IPS-NIHi7 (cell line): ENCODE data around the gene MPPED1.

Source experiments
- DNase-seq: peaks from one replicate; pipeline ENCODE4 v3.0.0; 2012; ENCODE audit warnings: mixed read lengths; ENCODE audit errors: extremely low spot score

The MPPED1 gene

DNA sequence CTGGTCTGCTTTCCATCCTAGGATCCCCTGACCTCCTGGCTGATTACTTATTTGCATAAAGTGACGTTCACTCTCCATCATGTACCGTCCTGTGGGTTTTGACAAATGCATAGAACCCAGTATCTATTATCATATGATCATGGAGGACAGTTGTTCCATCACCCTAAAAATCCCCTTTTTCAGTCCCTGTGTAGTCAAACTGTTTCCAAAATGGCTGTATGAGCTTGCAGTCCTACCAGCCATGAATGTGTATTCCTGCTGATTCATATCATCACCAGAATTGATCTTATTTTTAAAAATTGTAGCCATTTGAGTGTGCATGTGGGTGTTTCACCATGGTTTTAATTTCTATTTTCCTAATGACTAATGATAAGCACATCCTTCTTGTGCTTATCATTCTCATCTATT lies 108.8 kb downstream of the MPPED1 start:
- DNase-seq: no peak

- DNase-seq: no peak
Measured at GRCh38 chr22:43521716-43522115, 109.9 kb downstream of the MPPED1 start.

DNA sequence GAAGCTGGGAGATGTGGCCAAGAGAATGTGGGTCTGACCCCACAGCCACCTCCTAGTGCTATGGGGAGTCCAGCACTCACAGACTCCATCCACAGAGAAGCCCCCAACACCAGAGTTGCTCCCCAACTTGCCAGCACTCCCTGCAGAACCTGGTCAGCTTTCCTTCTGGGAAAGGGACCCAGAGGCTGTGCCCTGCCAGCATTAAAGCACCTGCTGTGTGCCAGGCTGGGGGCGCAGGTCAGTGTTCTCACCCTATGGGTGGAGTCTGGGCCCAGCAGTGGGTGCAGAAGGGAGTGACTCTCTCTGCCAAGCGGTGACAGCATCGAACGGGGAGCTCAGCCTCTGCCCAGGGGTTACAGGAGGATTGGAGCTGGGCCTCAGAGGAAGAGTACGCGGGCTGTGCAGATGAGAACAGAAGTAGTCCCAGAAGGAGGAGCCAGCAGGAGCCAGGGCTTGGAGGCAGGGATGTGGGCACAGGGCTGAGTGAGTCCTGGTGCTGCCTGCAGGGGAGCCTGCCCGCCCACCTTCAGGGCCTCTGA lies 114.4 kb downstream of the MPPED1 start:
- no peak for DNase-seq

DNA sequence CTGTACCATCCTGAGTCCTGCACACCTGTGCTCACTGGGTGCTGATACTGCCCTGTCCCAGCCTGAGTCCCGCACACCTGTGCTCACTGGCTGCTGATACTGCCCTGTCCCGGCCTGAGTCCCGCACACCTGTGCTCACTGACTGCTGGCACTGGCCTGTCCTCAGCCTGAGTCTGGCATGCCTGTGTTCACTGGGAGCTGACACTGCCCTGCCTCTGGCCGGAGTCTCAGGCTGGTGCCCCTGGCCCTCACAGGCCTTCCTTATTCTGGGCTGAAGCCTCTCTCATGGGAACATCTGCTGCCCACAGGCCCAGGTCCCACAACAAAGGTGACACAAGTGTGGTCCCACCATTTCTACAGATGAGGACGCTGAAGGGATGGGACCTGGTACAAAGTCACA lies 115.1 kb downstream of the MPPED1 start:
- DNase-seq: no peak

- DNase-seq: no peak
Measured at GRCh38 chr22:43528601-43529360, 117.0 kb downstream of the MPPED1 start.

DNA sequence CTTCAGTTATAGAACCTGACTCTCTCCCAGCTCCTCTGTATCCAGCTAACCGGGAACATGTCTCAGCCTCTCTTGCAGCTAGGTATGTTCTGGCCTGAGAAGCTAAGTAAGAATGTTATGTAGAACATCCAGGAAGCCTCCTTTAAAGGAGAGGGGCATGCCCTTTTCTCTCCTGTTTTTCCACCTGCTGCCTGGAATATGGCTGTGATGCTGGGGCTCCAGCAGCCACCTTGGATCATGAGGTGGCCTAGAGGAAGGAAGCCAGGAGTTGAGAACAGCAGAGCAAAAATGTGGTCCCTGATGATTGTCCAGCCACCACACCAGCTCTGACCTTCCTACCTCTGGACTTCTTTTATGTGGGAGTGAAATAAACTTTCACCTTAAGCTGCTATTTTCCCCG lies 117.6 kb downstream of the MPPED1 start:
- no peak for DNase-seq

GRCh38 chr22:43529934-43530333 lies 118.1 kb downstream of the MPPED1 start:
- DNase-seq: no peak

GRCh38 chr22:43530349-43531201 lies 118.8 kb downstream of the MPPED1 start:
- DNase-seq: no peak

- DNase-seq: no peak
Measured at GRCh38 chr22:43531651-43532050, 119.8 kb downstream of the MPPED1 start.

- DNase-seq: no peak
Measured at GRCh38 chr22:43532301-43533155, 120.7 kb downstream of the MPPED1 start.

DNA sequence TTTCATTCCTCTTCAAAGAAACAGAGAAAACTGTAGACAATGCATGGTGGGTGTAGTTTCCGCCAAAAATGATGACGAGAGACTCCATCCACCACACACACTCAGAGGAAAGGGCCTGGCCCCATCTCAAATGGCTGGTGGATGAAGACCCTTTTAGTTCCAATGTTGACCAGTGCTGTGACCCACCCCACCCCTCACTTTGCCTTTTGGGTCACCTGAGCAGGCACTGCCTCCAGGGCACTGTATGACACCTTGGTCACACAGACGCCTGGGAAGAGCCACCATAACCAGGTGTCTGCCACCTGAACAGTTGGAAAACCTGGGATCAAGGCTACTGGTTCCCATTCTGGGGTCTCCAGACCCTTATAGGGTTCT lies 121.3 kb downstream of the MPPED1 start:
- no peak for DNase-seq

DNA sequence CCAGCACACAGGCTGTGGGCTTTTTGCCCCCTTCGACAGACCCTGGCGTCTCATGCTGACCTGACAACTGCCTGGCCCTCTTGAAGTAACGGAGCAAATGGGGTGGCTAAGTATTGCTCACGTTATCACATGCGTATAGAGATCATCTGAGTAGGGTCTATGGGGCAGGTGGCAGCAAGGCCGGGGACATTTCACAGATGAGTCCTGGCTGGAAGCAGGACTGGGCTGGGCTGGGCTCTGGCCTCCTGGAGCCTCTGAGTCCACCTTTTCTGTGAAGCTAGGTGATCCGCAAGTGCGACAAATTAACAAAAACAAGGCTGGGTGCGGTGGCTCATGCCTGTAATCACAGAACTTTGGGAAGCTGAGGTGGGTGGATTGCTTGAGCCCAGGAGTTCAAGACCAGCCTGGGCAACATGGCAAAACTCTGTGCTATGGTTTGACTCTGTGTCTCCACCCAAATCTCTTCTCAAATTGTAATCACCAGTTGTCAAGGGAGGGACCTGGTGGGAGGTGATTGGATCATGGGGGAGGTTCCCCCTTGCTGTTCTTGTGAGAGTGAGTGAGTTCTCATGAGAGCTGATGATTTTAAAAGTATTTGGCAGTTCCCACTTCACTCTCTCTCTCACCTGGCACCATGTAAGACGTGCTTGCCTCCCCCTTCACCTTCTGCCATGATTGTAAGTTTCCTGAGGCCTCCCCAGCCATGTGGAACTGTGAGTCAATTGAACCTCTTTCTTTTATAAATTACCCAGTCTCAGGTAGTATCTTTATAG lies 122.0 kb downstream of the MPPED1 start:
- no peak for DNase-seq

DNA sequence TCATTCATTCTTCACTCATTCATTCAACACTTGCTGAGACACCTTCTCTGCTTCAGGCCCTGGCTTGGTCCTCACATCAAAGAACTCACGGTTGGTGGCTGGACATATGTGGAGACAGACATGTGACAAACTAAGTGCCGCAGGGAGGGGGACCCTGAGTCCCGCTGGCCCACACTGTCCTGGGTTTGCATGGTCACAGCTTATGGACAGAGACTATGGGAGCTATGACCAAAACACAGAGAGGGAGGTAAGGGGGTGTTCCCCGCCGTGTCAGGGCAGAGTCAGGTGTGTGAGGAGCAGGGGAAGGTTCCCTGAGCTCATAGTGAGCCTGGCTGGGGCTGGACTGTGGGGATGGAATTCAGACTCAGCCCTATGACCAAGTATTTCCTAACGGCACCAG lies 123.1 kb downstream of the MPPED1 start:
- DNase-seq: no peak

- no peak for DNase-seq
Measured at GRCh38 chr22:43535336-43535735, 123.5 kb downstream of the MPPED1 start.

- no peak for DNase-seq
Measured at GRCh38 chr22:43535741-43536140, 123.9 kb downstream of the MPPED1 start.

GRCh38 chr22:43537019-43537585 lies 125.3 kb downstream of the MPPED1 start:
- no peak for DNase-seq

DNA sequence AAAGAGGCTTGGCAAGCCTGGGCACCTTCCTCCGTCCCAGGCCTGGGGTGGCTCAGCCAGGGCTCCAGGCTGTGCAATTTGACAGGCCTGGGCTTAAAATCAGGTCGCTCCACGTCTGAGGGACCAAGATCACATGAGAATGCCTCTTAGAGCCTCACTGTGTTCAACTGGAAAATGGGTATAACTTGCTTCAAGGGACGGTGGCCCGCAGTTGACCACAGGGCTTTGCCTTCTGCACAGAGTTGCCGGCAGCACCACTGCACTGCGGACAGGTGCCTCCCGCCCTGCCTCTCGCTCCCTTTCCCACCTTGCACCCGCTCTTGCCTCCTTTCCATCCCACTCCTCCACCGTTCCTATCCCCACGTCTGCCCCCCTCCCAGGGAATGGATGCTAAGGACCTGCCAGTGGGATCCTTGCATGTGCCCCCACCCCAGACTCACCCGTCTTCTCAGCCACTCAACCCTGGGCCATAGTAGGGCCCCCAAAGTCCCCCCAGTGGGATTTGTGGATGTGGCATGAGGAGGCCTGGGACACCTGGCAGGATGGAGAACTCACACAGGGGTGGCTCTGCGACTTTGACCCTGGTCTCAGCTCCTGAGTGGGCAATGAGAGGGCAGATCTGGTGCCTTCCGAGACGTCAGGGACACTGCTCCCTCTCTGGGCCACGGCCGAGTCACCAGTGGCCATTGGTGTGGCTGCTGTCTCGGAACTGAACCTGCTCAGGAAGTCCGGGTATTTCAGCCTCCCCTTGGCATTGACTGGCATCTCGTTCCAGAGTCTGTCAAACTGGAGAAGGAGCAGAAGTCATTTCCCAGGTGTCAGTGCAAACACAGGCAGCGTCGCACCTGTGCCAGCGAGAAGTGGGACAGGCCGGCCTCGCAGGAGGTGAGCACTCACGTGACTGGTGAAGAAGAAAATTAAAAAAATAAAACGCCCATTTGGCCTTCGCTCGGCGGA lies 128.0 kb downstream of the MPPED1 start:
- no peak for DNase-seq

GRCh38 chr22:43540529-43540923 lies 128.7 kb downstream of the MPPED1 start:
- no peak for DNase-seq

GRCh38 chr22:43541022-43541421 lies 129.2 kb downstream of the MPPED1 start:
- no peak for DNase-seq
